Gastrocnemius medialis (tissue), 4 donors: Measurements from ENCODE around the gene CCNB1IP1. TPM values are rescaled to one million over a fixed set of nuclear protein-coding genes. Genes with fewer than 3 reads are reported as not detected.
"Not testable (repeated sequence)": the region's sequence is repeated elsewhere in the genome, so short reads cannot be mapped to it uniquely, and the experiment has no call there.

Source experiments
- ATAC-seq, 2 donors: fragments of 150-250 bp; one replicate each; pipeline ENCODE4 v1.9.1; 2016
- DNase-seq, 2 donors: peaks; one replicate each; pipeline ENCODE4 v3.0.0-alpha.2; 2019
- H3K27ac ChIP-seq, 4 donors: fragments of 200-600 bp; sonication (generic); 1 replicate in 1 of 4; 2 replicates in 3 of 4; pipeline ENCODE4 v1.5.1; 2016 to 2018; ENCODE audit warnings: mild to moderate bottlenecking in 2 of 4, moderate library complexity in 1 of 4
- H3K27me3 ChIP-seq, 3 donors: fragments of 200-600 bp; sonication (generic) in 2 of 3; 1 replicate in 1 of 3; 2 replicates in 2 of 3; pipeline versions ENCODE4 v1.5.1 to v1.6.0; 2016 to 2019; ENCODE audit warnings: mild to moderate bottlenecking in 1 of 3, moderate library complexity in 1 of 3
- H3K36me3 ChIP-seq, 2 donors: fragments of 200-600 bp; sonication (generic) in 1 of 2; one replicate each; pipeline ENCODE4 v1.5.1; 2017 to 2018
- H3K4me1 ChIP-seq, 2 donors: fragments of 200-600 bp; sonication (generic) in 1 of 2; one replicate each; pipeline ENCODE4 v1.5.1; 2016 to 2017; ENCODE audit warnings: mild to moderate bottlenecking in 2 of 2
- H3K4me3 ChIP-seq, 4 donors: fragments of 200-600 bp; sonication (generic) in 3 of 4; 1 replicate in 1 of 4; 2 replicates in 3 of 4; pipeline ENCODE4 v1.5.1; 2016 to 2019; ENCODE audit warnings: mild to moderate bottlenecking in 2 of 4
- H3K9me3 ChIP-seq, 3 donors: fragments of 200-600 bp; sonication (generic) in 2 of 3; 1 replicate in 1 of 3; 2 replicates in 2 of 3; pipeline ENCODE4 v1.5.1; 2016 to 2019
- CTCF ChIP-seq, 5 experiments: fragments of 450-650 bp in 3 of 5; fragments of 200-600 bp in 2 of 5; sonication (generic) in 2 of 5; IDR thresholded peaks in 4 of 5; conservative IDR thresholded peaks in 1 of 5; 1 replicate in 4 of 5; 2 replicates in 1 of 5; pipeline ENCODE4 v1.5.1; 2016 to 2019; ENCODE audit warnings: antibody characterized with exemption in 5 of 5, mild to moderate bottlenecking in 3 of 5, moderate library complexity in 3 of 5
- POLR2A ChIP-seq, 2 donors: fragments of 450-650 bp; IDR thresholded peaks; one replicate each; pipeline ENCODE4 v1.6.1; 2017; ENCODE audit warnings: antibody characterized with exemption in 2 of 2, mild to moderate bottlenecking in 2 of 2, moderate library complexity in 2 of 2
- in situ Hi-C, 4 donors: fragments of 200-750 bp; cut with MboI; loops; one replicate each; pipeline versions ENCODE4 v1.15.0 to v1.8.0; 2017; ENCODE audit warnings: low sequenced_read_pairs in 4 of 4
- intact Hi-C: fragments of 100-400 bp; cut with DNase I; formaldehyde crosslinking; loops from one replicate; pipeline ENCODE4 v1.15.1; 2023; ENCODE audit warnings: low total_unique reads
- total RNA-seq, 4 donors: library from RNA; depleted of rRNA; stranded (reverse); fragments of >200 nt; gene quantifications; one replicate each; pipeline versions ENCODE4 v1.1.0 to v1.2.3, GENCODE V29; 2016

The CCNB1IP1 gene
- total RNA-seq, 4 donors from 2014 or later, result 15.7 to 42.9 (median 30.2) TPM

GRCh38 chr14:20278414-20278813 is 54.7 kb downstream of the CCNB1IP1 start:
- Histone ChIP-seq H3K9me3 (no peaks in the 10 kb centered on the region), H3K27ac (no peak overlapping the region), H3K4me1 (no peaks in the 10 kb centered on the region), H3K27me3 (no peaks in the 10 kb centered on the region), H3K36me3 (no peaks in the 10 kb centered on the region), H3K4me3 (no peak overlapping the region)
- no peak for ATAC-seq
- intact Hi-C loops, result loop anchor here (10.0 kb wide), 1 partner anchor 1066 kb away; no protein-coding TSS in a partner anchor
- no peak for DNase-seq
- in situ Hi-C loops, result no loop called here
- TF ChIP-seq CTCF (IDR thresholded peaks at IDR 0.05 in 4 of 5, conservative IDR thresholded peaks at IDR 0.05 in 1 of 5) (no peak), POLR2A (IDR thresholded peaks at IDR 0.05) (no peak)

- in situ Hi-C loops, result no loop called here
- no peak for DNase-seq
- intact Hi-C loops, result loop anchor here (10.0 kb wide), 1 partner anchor 1067 kb away; no protein-coding TSS in a partner anchor
- no peaks in the 10 kb centered on the region for H3K9me3 ChIP-seq
- H3K27ac ChIP-seq, result no peak overlapping the region
- no peaks in the 10 kb centered on the region for H3K36me3 ChIP-seq
- no peak for ATAC-seq
- H3K27me3 ChIP-seq, result no peaks in the 10 kb centered on the region
- no peak for TF ChIP-seq CTCF (IDR thresholded peaks at IDR 0.05 in 4 of 5, conservative IDR thresholded peaks at IDR 0.05 in 1 of 5)
- TF ChIP-seq POLR2A (IDR thresholded peaks at IDR 0.05), result no peak
- H3K4me3 ChIP-seq, result no peak overlapping the region
- H3K4me1 ChIP-seq, result no peaks in the 10 kb centered on the region
Measured at GRCh38 chr14:20277409-20277808, 55.7 kb downstream of the CCNB1IP1 start.

GRCh38 chr14:20274062-20274461 is 59.0 kb downstream of the CCNB1IP1 start:
- TF ChIP-seq CTCF (IDR thresholded peaks at IDR 0.05 in 4 of 5, conservative IDR thresholded peaks at IDR 0.05 in 1 of 5), result no peak
- TF ChIP-seq POLR2A (IDR thresholded peaks at IDR 0.05), result no peak
- DNase-seq (no peak), ATAC-seq (no peak)
- Histone ChIP-seq H3K4me1 (no peaks in the 10 kb centered on the region), H3K36me3 (no peaks in the 10 kb centered on the region), H3K9me3 (no peaks in the 10 kb centered on the region), H3K4me3 (no peak overlapping the region), H3K27me3 (no peaks in the 10 kb centered on the region), H3K27ac (no peak overlapping the region)
- intact Hi-C loops, result loop anchor here (10.0 kb wide), 1 partner anchor 1071 kb away; no protein-coding TSS in a partner anchor
- in situ Hi-C loops, result no loop called here

- H3K4me3 ChIP-seq, H3K36me3 ChIP-seq, H3K9me3 ChIP-seq, ATAC-seq, H3K4me1 ChIP-seq, DNase-seq, H3K27ac ChIP-seq, in situ Hi-C loops, H3K27me3 ChIP-seq, intact Hi-C loops: not testable (repeated sequence)
Measured at GRCh38 chr14:20264361-20264760, 68.7 kb downstream of the CCNB1IP1 start.

GRCh38 chr14:20262642-20263128 is 70.4 kb downstream of the CCNB1IP1 start:
- no peaks in the 10 kb centered on the region for H3K36me3 ChIP-seq
- H3K9me3 ChIP-seq, result no peaks in the 10 kb centered on the region
- H3K4me3 ChIP-seq, result no peak overlapping the region
- no peak overlapping the region for H3K27ac ChIP-seq
- no peak for ATAC-seq
- no peaks in the 10 kb centered on the region for H3K27me3 ChIP-seq
- no peaks in the 10 kb centered on the region for H3K4me1 ChIP-seq
- in situ Hi-C loops (no loop called here), intact Hi-C loops (no loop called here)
- no peak for DNase-seq
- no peak for TF ChIP-seq POLR2A (IDR thresholded peaks at IDR 0.05)
- no peak for TF ChIP-seq CTCF (IDR thresholded peaks at IDR 0.05 in 4 of 5, conservative IDR thresholded peaks at IDR 0.05 in 1 of 5)

Other genes with a start within 250 kb of the CCNB1IP1 start
- gene OR4K17, start 222.5 kb downstream of the CCNB1IP1 start, total RNA-seq, result not detected
- gene OR4N5, start 194.5 kb downstream of the CCNB1IP1 start, total RNA-seq, result not detected
- gene OR11G2, start 142.4 kb downstream of the CCNB1IP1 start, total RNA-seq, result not detected
- not detected for gene OR11H6, start 109.6 kb downstream of the CCNB1IP1 start, total RNA-seq
- gene OR11H7, start 104.3 kb downstream of the CCNB1IP1 start, total RNA-seq, result not detected
- gene OR11H4, start 94.0 kb downstream of the CCNB1IP1 start, total RNA-seq, result not detected
- 1 to 10 TPM; 3.7 to 6.3 (median 4.8) TPM for gene TTC5, start 27.3 kb downstream of the CCNB1IP1 start, total RNA-seq
- 10 to 100 TPM in 1 of 4 donors, 1 to 10 TPM in 3; 5.1 to 15.0 (median 7.0) TPM for gene PARP2, start 10.4 kb upstream of the CCNB1IP1 start, total RNA-seq
- 10 to 100 TPM in 2 of 4 donors, 1 to 10 TPM in 2; 7.2 to 25.7 (median 12.0) TPM for gene TEP1, start 80.2 kb upstream of the CCNB1IP1 start, total RNA-seq
- gene KLHL33, start 102.9 kb upstream of the CCNB1IP1 start, total RNA-seq, result 1 to 10 TPM; 1.9 to 4.7 (median 3.5) TPM
- gene OSGEP, start 121.5 kb upstream of the CCNB1IP1 start, total RNA-seq, result 10 to 100 TPM; 15.8 to 21.7 (median 20.5) TPM
- gene APEX1, start 121.9 kb upstream of the CCNB1IP1 start, total RNA-seq, result 100 to 1,000 TPM in 2 of 4 donors, 10 to 100 TPM in 2; 65.6 to 132 (median 94.2) TPM
- 10 to 100 TPM; 18.8 to 38.5 (median 21.7) TPM for gene PIP4P1, start 128.2 kb upstream of the CCNB1IP1 start, total RNA-seq
- gene PNP, start 136.1 kb upstream of the CCNB1IP1 start, total RNA-seq, result 1 to 10 TPM; 1.6 to 7.5 (median 3.0) TPM
- gene RNASE10, start 172.3 kb upstream of the CCNB1IP1 start, total RNA-seq, result not detected
- gene RNASE9, start 227.8 kb upstream of the CCNB1IP1 start, total RNA-seq, result not detected